HG02763 (cell line): Measurements from ENCODE around the gene CCDC150.
"Not testable (repeated sequence)": the region's sequence is repeated elsewhere in the genome, so short reads cannot be mapped to it uniquely, and the experiment has no call there.

ENCODE experiments used
- ATAC-seq: cut with Tn5 transposase; IDR thresholded peaks from one replicate; pipeline ENCODE4 v1.9.1; 2021; ENCODE audit warnings: mild to moderate bottlenecking, moderate library complexity; ENCODE audit not compliant: unreplicated experiment

Gene CCDC150

GRCh38 chr2:196630531-196630930 lies 9.0 kb upstream of the CCDC150 start:
- ATAC-seq, result no peak

GRCh38 chr2:196635156-196635555 lies 4.4 kb upstream of the CCDC150 start:
- ATAC-seq, result no peak

GRCh38 chr2:196638765-196639164 lies 750 bp upstream of the CCDC150 start:
- no peak for ATAC-seq

GRCh38 chr2:196640031-196640548 lies 575 bp downstream of the CCDC150 start:
- no peak for ATAC-seq

- ATAC-seq, result no peak
Measured at GRCh38 chr2:196649202-196649601, 9.7 kb downstream of the CCDC150 start.

- no peak for ATAC-seq
Measured at GRCh38 chr2:196651387-196652094, 12.0 kb downstream of the CCDC150 start.

- ATAC-seq, result no peak
Measured at GRCh38 chr2:196652869-196653268, 13.4 kb downstream of the CCDC150 start.

- no peak for ATAC-seq
Measured at GRCh38 chr2:196653843-196654242, 14.3 kb downstream of the CCDC150 start.

GRCh38 chr2:196655761-196656160 lies 16.2 kb downstream of the CCDC150 start:
- ATAC-seq, result no peak

- no peak for ATAC-seq
Measured at GRCh38 chr2:196657333-196657732, 17.8 kb downstream of the CCDC150 start.

- no peak for ATAC-seq
Measured at GRCh38 chr2:196659844-196660243, 20.3 kb downstream of the CCDC150 start.

GRCh38 chr2:196660244-196660643 lies 20.7 kb downstream of the CCDC150 start:
- ATAC-seq, result no peak

- ATAC-seq, result no peak
Measured at GRCh38 chr2:196670342-196670741, 30.8 kb downstream of the CCDC150 start.

GRCh38 chr2:196675963-196676362 lies 36.4 kb downstream of the CCDC150 start:
- ATAC-seq, result no peak

- no peak for ATAC-seq
Measured at GRCh38 chr2:196677404-196677803, 37.9 kb downstream of the CCDC150 start.

GRCh38 chr2:196679368-196679767 lies 39.9 kb downstream of the CCDC150 start:
- ATAC-seq, result no peak

GRCh38 chr2:196681510-196681909 lies 42.0 kb downstream of the CCDC150 start:
- ATAC-seq, result no peak

- ATAC-seq, result no peak
Measured at GRCh38 chr2:196685792-196686191, 46.3 kb downstream of the CCDC150 start.

- not testable (repeated sequence) for ATAC-seq
Measured at GRCh38 chr2:196686737-196687136, 47.2 kb downstream of the CCDC150 start.

GRCh38 chr2:196696423-196697079 lies 57.0 kb downstream of the CCDC150 start:
- no peak for ATAC-seq

- ATAC-seq, result no peak
Measured at GRCh38 chr2:196697825-196698224, 58.3 kb downstream of the CCDC150 start.

GRCh38 chr2:196702641-196703040 lies 63.1 kb downstream of the CCDC150 start:
- ATAC-seq, result no peak
